HepG2 (cell line): ENCODE data around the gene CACNA1C. TPM values are rescaled to one million over a fixed set of nuclear protein-coding genes. Genes with fewer than 3 reads are reported as not detected.

Source experiments
- ATAC-seq: fragments of 200-7000 bp; cut with Tn5 transposase; 3 replicates; pipeline ENCODE4 v1.9.1; 2020; ENCODE audit warnings: mild to moderate bottlenecking, moderate library complexity
- BruUV-seq: library from RNA; stranded (reverse); fragments of 400-500 nt; replicated peaks from 2 replicates; lab custom pipeline; 2021; lab: Mats Ljungman, UMichigan
- CTCF ChIA-PET: fragments of 300-600 bp; formaldehyde crosslinking; extraction: SDS; loops from one replicate; lab custom pipeline; 2021; ENCODE audit warnings: low total read pairs, inconsistent platforms, low intra/inter-chr PET ratio; lab: Yijun Ruan, JAX
- POLR2A ChIA-PET: fragments of 350-600 bp; sonication (Branson Sonifier 250); formaldehyde crosslinking; loops from one replicate; lab custom pipeline; 2020; ENCODE audit warnings: antibody characterized with exemption, inconsistent platforms; lab: Yijun Ruan, JAX
- DNase-seq: peaks from one replicate; pipeline ENCODE4 v3.0.0-alpha.2; 2015; ENCODE audit warnings: low spot score
- FAIRE-seq: peaks from 3 replicates; lab custom pipeline; 2011; peaks lifted over from hg19 to GRCh38; lab: Jason Lieb, UNC
- H2AFZ ChIP-seq: one replicate; pipeline ENCODE4 v1.6.1; 2011; ENCODE audit warnings: low read length, inconsistent platforms
- H3K27ac ChIP-seq: fragments of 300-600 bp; 3 replicates; pipeline ENCODE4 v1.8.0; 2011; ENCODE audit warnings: mixed run types, mild to moderate bottlenecking, mixed read lengths, low read length, inconsistent platforms; ENCODE audit not compliant: insufficient read depth; ENCODE audit errors: extremely low read length
- H3K27me3 ChIP-seq, 2 experiments: fragments of 200-600 bp in 1 of 2; 2 replicates in 1 of 2; 3 replicates in 1 of 2; pipeline versions ENCODE4 v1.6.0 to v1.8.0; 2011; ENCODE audit warnings: low read length in 2 of 2, mild to moderate bottlenecking in 2 of 2, moderate library complexity in 2 of 2, inconsistent platforms in 1 of 2; ENCODE audit not compliant: insufficient read depth in 2 of 2, control insufficient read depth in 1 of 2
- H3K36me3 ChIP-seq, 2 experiments: fragments of 200-600 bp in 1 of 2; replicated peaks in 1 of 2; 2 replicates in 1 of 2; 3 replicates in 1 of 2; pipeline versions ENCODE4 v1.5.1 to v1.8.0; 2011; ENCODE audit warnings: low read length in 2 of 2, inconsistent platforms in 1 of 2; ENCODE audit not compliant: insufficient read depth in 2 of 2, control insufficient read depth in 1 of 2
- H3K4me1 ChIP-seq: 2 replicates; pipeline ENCODE4 v1.5.1; 2012; ENCODE audit warnings: low read length, inconsistent platforms; ENCODE audit not compliant: insufficient read depth
- H3K4me2 ChIP-seq: 2 replicates; pipeline ENCODE4 v1.6.0; 2011; ENCODE audit warnings: low read depth, low read length, inconsistent platforms
- H3K4me3 ChIP-seq, 3 experiments: fragments of 200-600 bp in 1 of 3; sonication (generic), shearing (Covaris generic) in 1 of 3; replicated peaks in 1 of 3; 2 replicates each; pipeline ENCODE4 v1.5.1; 2011 to 2016; ENCODE audit warnings: low read length in 3 of 3, inconsistent platforms in 2 of 3, low read depth in 2 of 3, mild to moderate bottlenecking in 2 of 3, control low read depth in 1 of 3, mixed read lengths in 1 of 3; ENCODE audit not compliant: insufficient read depth in 1 of 3
- H3K79me2 ChIP-seq: one replicate; pipeline ENCODE4 v1.6.1; 2011; ENCODE audit warnings: low read length, inconsistent platforms; ENCODE audit not compliant: insufficient read depth
- H3K9ac ChIP-seq: 2 replicates; pipeline ENCODE4 v1.6.0; 2011; ENCODE audit warnings: mild to moderate bottlenecking, low read depth, low read length, inconsistent platforms; ENCODE audit not compliant: insufficient read depth
- H3K9me3 ChIP-seq: 2 replicates; pipeline ENCODE4 v1.5.1; 2012; ENCODE audit warnings: mild to moderate bottlenecking, low read length
- H4K20me1 ChIP-seq: 2 replicates; pipeline ENCODE4 v1.6.0; 2011; ENCODE audit warnings: inconsistent platforms, mild to moderate bottlenecking, low read length, moderate library complexity; ENCODE audit not compliant: insufficient read depth
- BHLHE40 ChIP-seq: IDR thresholded peaks from 2 replicates; pipeline ENCODE4 v1.6.1; 2011; ENCODE audit warnings: low read length, improper control_type of control experiment
- EEA1 ChIP-seq: sonication (generic); formaldehyde crosslinking; IDR thresholded peaks from 2 replicates; pipeline ENCODE4 v1.5.1; 2020; ENCODE audit warnings: mild to moderate bottlenecking, missing genetic modification reagents, borderline replicate concordance
- FOXJ3 ChIP-seq: sonication (generic); formaldehyde crosslinking; IDR thresholded peaks from 2 replicates; pipeline ENCODE4 v1.4.0; 2020; ENCODE audit warnings: missing genetic modification reagents, mild to moderate bottlenecking, borderline replicate concordance
- MXD4 ChIP-seq: IDR thresholded peaks from 2 replicates; pipeline ENCODE4 v1.6.1; 2016; ENCODE audit warnings: mild to moderate bottlenecking, missing biosample characterization, missing genetic modification reagents
- NR0B2 ChIP-seq: sonication (generic); formaldehyde crosslinking; IDR thresholded peaks from 2 replicates; pipeline ENCODE4 v1.4.0; 2020; ENCODE audit warnings: mild to moderate bottlenecking, missing genetic modification reagents
- SIX4 ChIP-seq: sonication (generic); formaldehyde crosslinking; IDR thresholded peaks from 2 replicates; pipeline ENCODE4 v1.4.0; 2020; ENCODE audit warnings: missing genetic modification reagents
- SP4 ChIP-seq: sonication (generic); formaldehyde crosslinking; IDR thresholded peaks from 2 replicates; pipeline ENCODE4 v1.8.1; 2023; ENCODE audit warnings: mild to moderate bottlenecking, missing genetic modification reagents
- TBX2 ChIP-seq: sonication (generic); formaldehyde crosslinking; IDR thresholded peaks from 2 replicates; pipeline ENCODE4 v1.5.0; 2020; ENCODE audit warnings: missing genetic modification reagents, mild to moderate bottlenecking, borderline replicate concordance
- ZBTB14 ChIP-seq: sonication (generic); formaldehyde crosslinking; IDR thresholded peaks from 2 replicates; pipeline ENCODE4 v1.4.0; 2020; ENCODE audit warnings: missing genetic modification reagents
- ZNF101 ChIP-seq: sonication (generic); formaldehyde crosslinking; IDR thresholded peaks from 2 replicates; pipeline ENCODE4 v1.4.0; 2020; ENCODE audit warnings: mild to moderate bottlenecking, low read depth, missing genetic modification reagents, borderline replicate concordance
- ZNF282 ChIP-seq: fragments of 450-650 bp; IDR thresholded peaks from 2 replicates; pipeline ENCODE4 v1.6.1; 2018; ENCODE audit not compliant: partially characterized antibody
- ZNF333 ChIP-seq: sonication (generic); formaldehyde crosslinking; IDR thresholded peaks from 2 replicates; pipeline ENCODE4 v1.4.0; 2020; ENCODE audit warnings: mild to moderate bottlenecking, missing genetic modification reagents, borderline replicate concordance
- ZNF816 ChIP-seq: sonication (generic); formaldehyde crosslinking; IDR thresholded peaks from 2 replicates; pipeline ENCODE4 v1.8.0; 2022; ENCODE audit warnings: missing genetic modification reagents, mild to moderate bottlenecking, borderline replicate concordance
- ZNF891 ChIP-seq: sonication (generic); formaldehyde crosslinking; IDR thresholded peaks from 2 replicates; pipeline ENCODE4 v1.5.0; 2020; ENCODE audit warnings: mild to moderate bottlenecking, missing genetic modification reagents
- ZSCAN25 ChIP-seq: sonication (generic); formaldehyde crosslinking; IDR thresholded peaks from 2 replicates; pipeline ENCODE4 v1.8.0; 2022; ENCODE audit warnings: mild to moderate bottlenecking, missing genetic modification reagents
- WGBS: methylation state at CpG from one replicate; pipeline ENCODE4 v1.1.6; 2017; ENCODE audit warnings: low lambda C conversion rate; 5-methylcytosine and 5-hydroxymethylcytosine counted together
- in situ Hi-C: cut with HindIII; loops from 2 replicates; pipeline ENCODE4 v1.10.0; 2017; ENCODE audit warnings: low pct_unique_long_range_greater_than_20kb; ENCODE audit not compliant: extremely low pct_ligation_motif_present
- intact Hi-C: fragments of 100-400 bp; cut with micrococcal nuclease; formaldehyde crosslinking; loops from one replicate; pipeline ENCODE4 v1.10.0; 2022; ENCODE audit not compliant: unreplicated experiment
- polyA plus RNA-seq, 8 experiments: library from polyadenylated mRNA; depleted of rRNA in 3 of 8; stranded (reverse) in 7 of 8; unstranded in 1 of 8; fragments of >200 nt; fragmentation: Illumina TruSeq in 4 of 8; extraction: Trizol in 4 of 8; gene quantifications; 2 replicates each; pipeline versions ENCODE4 v1.2.1 to v1.2.3, GENCODE V29; 2011 to 2016; ENCODE audit warnings: low read depth in 4 of 8, missing spikeins in 1 of 8, mixed read lengths in 1 of 8; ENCODE audit not compliant: insufficient read depth in 1 of 8
- total RNA-seq, 5 experiments: library from RNA; depleted of rRNA; stranded (reverse); fragments of >200 nt; fragmentation: Illumina TruSeq; extraction: Trizol; gene quantifications; 2 replicates each; pipeline ENCODE4 v1.2.3, GENCODE V29; 2016; ENCODE audit warnings: low read depth in 1 of 5

The CACNA1C gene
- total and polyA plus RNA-seq, 2 of the 13 experiments (the other 11 are each of a cell fraction or from before 2014, with no cell fraction given): not detected

- TF ChIP-seq FOXJ3 (no peak), SP4 (CRISPR knock-in tag) (no peak), BHLHE40 (no peak), ZNF333 (no peak), MXD4 (CRISPR knock-in tag) (no peak), ZBTB14 (CRISPR knock-in tag) (no peak), ZNF816 (CRISPR knock-in tag) (no peak), ZSCAN25 (CRISPR knock-in tag) (no peak), EEA1 (no peak), TBX2 (CRISPR knock-in tag) (no peak), ZNF282 (no peak), SIX4 (no peak), ZNF891 (CRISPR knock-in tag) (no peak), ZNF101 (CRISPR knock-in tag) (no peak), NR0B2 (CRISPR knock-in tag) (no peak)
- no TSS peak for BruUV-seq
- no peaks in the 10 kb centered on the region for H4K20me1 ChIP-seq
- WGBS: 20% methylated on average over 16 of the region's 21 CpGs
- H3K27me3 ChIP-seq: peaks cover 7 to 45% of the 10 kb centered on the region in 2 experiments; a peak in 4 of 5 replicates
- no peak overlapping the region for H3K4me3 ChIP-seq
- ChIA-PET POLR2A (no interaction called here), CTCF (no interaction called here)
- H3K4me1 ChIP-seq: no peaks in the 10 kb centered on the region
- FAIRE-seq: no peak
- no peak overlapping the region for H3K27ac ChIP-seq
- intact Hi-C loops: no loop called here
- H3K9me3 ChIP-seq: no peaks in the 10 kb centered on the region
- in situ Hi-C loops: no loop called here
- ATAC-seq: no peak
- DNase-seq: no peak
- H2AFZ ChIP-seq: no peak overlapping the region
- no peak overlapping the region for H3K4me2 ChIP-seq
- no peaks in the 10 kb centered on the region for H3K79me2 ChIP-seq
- H3K9ac ChIP-seq: no peak overlapping the region
- H3K36me3 ChIP-seq: no peaks in the 10 kb centered on the region
Measured at GRCh38 chr12:2302711-2303580, 250.2 kb downstream of the CACNA1C start.
